Kidney epithelial cell (primary cell): ENCODE measurements around the gene KLF1. TPM values are rescaled to one million over a fixed set of nuclear protein-coding genes. Genes with fewer than 3 reads are reported as not detected.
"Not testable (repeated sequence)": the region's sequence is repeated elsewhere in the genome, so short reads cannot be mapped to it uniquely, and the experiment has no call there.

Source experiments
- DNase-seq: peaks from one replicate; pipeline ENCODE4 v3.0.0-alpha.2; 2010; ENCODE audit warnings: low read depth
- H3K27me3 ChIP-seq: 2 replicates; pipeline ENCODE4 v1.6.0; 2011; ENCODE audit warnings: low read length; ENCODE audit not compliant: control insufficient read depth, insufficient read depth
- H3K36me3 ChIP-seq: 2 replicates; pipeline ENCODE4 v1.5.1; 2011; ENCODE audit warnings: low read length; ENCODE audit not compliant: control insufficient read depth, insufficient read depth
- H3K4me3 ChIP-seq: 2 replicates; pipeline ENCODE4 v1.5.1; 2011; ENCODE audit warnings: low read depth, mild to moderate bottlenecking, control low read depth, low read length
- total RNA-seq: library from RNA; depleted of rRNA; stranded (reverse); fragments of >200 nt; gene quantifications from 2 replicates; pipeline ENCODE4 v1.2.3, GENCODE V29; 2015
- TF ChIP-seq, protein P1 (sequence below): IDR thresholded peaks from 2 replicates; pipeline ENCODE4 v1.5.1; 2011; ENCODE audit warnings: mild to moderate bottlenecking, moderate library complexity, low read length, control low read depth, inconsistent platforms; ENCODE audit not compliant: insufficient read depth, poor library complexity, severe bottlenecking

The KLF1 gene
- total RNA-seq, 1 donor from 2014 or later: not detected

DNA sequence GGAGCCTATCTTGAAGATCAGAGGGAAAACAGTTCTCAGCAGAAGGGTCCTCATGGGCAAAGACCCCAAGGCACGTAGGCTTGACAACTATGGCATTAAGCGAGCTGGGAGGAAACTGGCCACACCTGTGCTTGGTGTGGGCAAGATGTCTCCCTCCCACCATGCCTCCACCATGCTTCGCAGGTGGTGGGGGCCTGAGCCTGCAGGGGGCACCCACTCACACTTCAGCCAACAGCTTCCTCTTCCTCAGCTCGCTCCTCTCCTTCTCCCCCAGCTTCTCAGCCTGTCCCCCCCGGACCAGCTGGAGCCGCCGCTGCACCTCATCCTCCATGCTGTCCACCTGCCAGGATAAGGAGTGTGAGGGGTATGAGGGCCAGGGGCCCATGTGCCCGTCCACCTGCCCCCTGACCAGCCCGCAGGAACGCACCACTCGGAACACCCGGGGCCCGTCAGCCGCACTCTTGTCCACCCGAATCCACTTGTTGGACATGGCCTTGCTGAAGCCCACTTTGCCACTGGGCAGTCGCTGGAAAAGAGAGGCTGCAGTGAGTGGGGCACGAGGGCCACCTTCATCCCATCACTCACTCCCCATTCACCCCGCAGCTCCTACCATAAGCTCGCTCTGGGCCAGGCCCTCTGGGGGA, 43.1 kb upstream of the KLF1 start:
- no peak for DNase-seq
- H3K27me3 ChIP-seq: no peaks in the 10 kb centered on the region
- H3K4me3 ChIP-seq: no peak overlapping the region
- TF ChIP-seq, protein P1, sequence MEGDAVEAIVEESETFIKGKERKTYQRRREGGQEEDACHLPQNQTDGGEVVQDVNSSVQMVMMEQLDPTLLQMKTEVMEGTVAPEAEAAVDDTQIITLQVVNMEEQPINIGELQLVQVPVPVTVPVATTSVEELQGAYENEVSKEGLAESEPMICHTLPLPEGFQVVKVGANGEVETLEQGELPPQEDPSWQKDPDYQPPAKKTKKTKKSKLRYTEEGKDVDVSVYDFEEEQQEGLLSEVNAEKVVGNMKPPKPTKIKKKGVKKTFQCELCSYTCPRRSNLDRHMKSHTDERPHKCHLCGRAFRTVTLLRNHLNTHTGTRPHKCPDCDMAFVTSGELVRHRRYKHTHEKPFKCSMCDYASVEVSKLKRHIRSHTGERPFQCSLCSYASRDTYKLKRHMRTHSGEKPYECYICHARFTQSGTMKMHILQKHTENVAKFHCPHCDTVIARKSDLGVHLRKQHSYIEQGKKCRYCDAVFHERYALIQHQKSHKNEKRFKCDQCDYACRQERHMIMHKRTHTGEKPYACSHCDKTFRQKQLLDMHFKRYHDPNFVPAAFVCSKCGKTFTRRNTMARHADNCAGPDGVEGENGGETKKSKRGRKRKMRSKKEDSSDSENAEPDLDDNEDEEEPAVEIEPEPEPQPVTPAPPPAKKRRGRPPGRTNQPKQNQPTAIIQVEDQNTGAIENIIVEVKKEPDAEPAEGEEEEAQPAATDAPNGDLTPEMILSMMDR: no peak
- no peaks in the 10 kb centered on the region for H3K36me3 ChIP-seq

DNA sequence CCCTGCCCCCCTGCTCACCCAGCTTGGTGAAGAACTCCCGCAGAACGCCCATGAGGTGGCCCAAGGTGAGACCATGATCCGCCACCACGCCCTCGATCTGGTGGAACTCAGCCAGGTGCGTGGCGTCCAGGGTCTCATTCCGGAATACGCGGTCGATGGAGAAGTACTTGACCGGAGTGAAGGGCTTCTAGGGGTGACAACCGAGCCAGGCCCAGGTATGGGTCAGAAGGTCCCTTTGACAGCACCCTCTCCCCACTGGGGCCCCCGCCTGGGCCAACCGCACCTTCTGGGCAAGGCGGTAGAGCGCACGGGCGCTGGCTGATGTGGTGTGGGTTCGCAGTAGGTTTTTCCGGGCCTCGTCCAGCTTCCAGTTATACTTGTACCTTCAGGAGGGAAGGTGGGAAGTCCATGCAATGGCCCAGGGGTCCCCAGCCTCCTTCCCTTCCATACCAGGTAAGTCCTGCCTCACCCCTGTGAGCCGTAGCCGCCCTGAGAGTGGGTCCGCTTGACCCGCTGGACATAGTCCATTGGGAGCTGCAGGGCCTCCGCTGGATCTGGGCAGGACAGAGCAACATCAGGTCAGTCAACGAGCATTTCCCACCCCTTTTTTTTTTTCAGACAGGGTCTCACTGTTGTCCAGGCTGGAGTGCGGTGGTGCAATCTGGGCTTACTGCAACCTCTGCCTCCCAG, 37.8 kb upstream of the KLF1 start:
- no peaks in the 10 kb centered on the region for H3K36me3 ChIP-seq
- no peaks in the 10 kb centered on the region for H3K27me3 ChIP-seq
- no peak for DNase-seq
- no peak overlapping the region for H3K4me3 ChIP-seq
- TF ChIP-seq, protein P1: no peak

DNA sequence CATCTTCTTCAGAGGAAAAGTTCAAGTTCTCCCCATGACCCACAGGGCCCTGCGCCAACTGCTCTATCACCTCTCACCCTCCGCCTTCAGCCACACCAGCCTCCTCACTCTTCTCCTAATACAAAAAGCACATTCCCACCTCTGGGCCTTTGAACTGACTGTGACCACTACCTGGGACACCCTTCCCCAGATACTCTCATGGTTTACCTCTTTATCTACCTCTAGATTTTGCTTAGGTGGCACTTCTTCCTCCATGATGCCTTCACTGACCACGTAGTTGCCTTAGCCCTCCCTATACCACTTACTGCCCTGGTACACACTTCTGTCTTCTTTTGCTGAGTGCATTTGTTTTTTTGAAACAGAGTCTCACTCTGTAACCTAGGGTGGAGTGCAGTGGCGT, 36.0 kb upstream of the KLF1 start:
- TF ChIP-seq, protein P1: no peak
- no peak for DNase-seq
- H3K36me3 ChIP-seq: no peaks in the 10 kb centered on the region
- H3K27me3 ChIP-seq: no peaks in the 10 kb centered on the region
- no peak overlapping the region for H3K4me3 ChIP-seq

DNA sequence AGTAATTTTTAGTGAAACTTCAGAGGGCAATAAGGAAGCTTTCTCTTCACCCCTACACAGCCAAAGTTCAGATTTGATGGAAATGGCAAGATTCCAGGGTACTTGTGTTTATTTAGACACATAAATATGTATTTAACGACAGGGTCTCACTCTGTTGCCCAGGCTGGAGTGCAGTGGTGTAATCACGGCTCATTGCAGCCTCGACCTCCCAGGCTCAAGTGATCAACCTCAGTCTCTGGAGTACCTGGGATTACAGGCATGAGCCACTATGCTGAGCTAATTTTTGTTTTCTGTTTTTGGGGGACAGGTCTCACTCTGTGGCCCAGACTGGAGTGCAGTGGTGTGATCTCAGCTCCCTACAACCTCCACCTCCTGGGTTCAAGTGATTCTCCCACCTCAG, 34.0 kb upstream of the KLF1 start:
- Histone ChIP-seq H3K27me3 (no peaks in the 10 kb centered on the region), H3K4me3 (no peak overlapping the region), H3K36me3 (no peaks in the 10 kb centered on the region)
- TF ChIP-seq, protein P1: no peak
- no peak for DNase-seq

DNA sequence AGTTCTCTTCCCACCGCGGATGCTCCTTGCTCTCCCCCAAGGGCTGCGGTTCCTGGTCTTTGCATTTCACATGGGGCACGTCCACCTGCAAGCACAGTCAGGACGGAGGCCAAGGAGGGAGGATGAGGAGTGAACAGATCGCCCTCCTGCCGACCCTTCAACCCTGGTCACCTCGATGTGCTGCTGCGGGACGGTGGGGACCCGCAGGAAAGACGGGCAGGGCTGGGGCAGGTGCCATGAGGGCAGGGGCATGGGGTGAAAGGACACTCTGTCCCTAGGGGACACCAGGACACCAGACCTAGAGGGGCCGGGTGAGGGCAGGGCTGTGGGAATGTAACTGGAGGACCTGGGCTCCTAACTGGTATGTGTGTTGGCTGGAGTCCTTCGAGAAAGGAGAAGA, 31.3 kb upstream of the KLF1 start:
- H3K4me3 ChIP-seq: no peak overlapping the region
- H3K36me3 ChIP-seq: no peaks in the 10 kb centered on the region
- TF ChIP-seq, protein P1: no peak
- no peaks in the 10 kb centered on the region for H3K27me3 ChIP-seq
- DNase-seq: no peak

DNA sequence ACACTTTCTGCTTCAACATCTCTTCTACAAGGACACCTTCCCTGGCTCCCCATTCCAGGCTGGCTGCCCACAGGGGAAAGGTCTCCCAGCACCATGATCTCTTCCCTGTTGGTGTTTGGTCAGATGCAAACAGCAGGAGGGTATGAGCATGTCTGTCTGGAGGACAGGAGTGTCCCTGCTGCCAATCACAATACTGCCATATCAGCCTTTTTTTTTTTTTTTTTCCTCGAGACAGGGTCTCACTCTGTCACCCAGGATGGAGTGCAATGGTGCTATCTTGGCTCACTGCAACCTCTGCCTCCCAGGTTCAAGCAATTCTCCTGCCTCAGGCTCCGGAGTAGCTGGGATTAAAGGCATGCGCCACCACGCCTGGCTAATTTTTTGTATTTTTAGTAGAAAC, 28.9 kb upstream of the KLF1 start:
- H3K27me3 ChIP-seq, H3K4me3 ChIP-seq, DNase-seq, H3K36me3 ChIP-seq: not testable (repeated sequence)
